SK-N-SH treated with all-trans-retinoic acid at 6 μM for 48 hours (cell line): ENCODE measurements around the gene COPS8.

Experiments
- ATAC-seq: fragments of 200-7000 bp; cut with Tn5 transposase; 3 replicates; pipeline ENCODE4 v1.9.1; 2020; ENCODE audit warnings: mild to moderate bottlenecking, moderate library complexity
- ARNTL ChIP-seq: fragments of 450-650 bp; formaldehyde crosslinking; IDR thresholded peaks from 2 replicates; pipeline ENCODE4 v1.5.0; 2020; ENCODE audit warnings: low read depth, mild to moderate bottlenecking, moderate library complexity, borderline replicate concordance
- BACH2 ChIP-seq: fragments of 250-450 bp; sonication (Bioruptor Pico); IDR thresholded peaks from 2 replicates; pipeline ENCODE4 v1.9.0; 2021; ENCODE audit warnings: mild to moderate bottlenecking, borderline replicate concordance
- CREB5 ChIP-seq: fragments of 250-450 bp; sonication (Bioruptor Pico); IDR thresholded peaks from 2 replicates; pipeline ENCODE4 v1.5.1; 2020; ENCODE audit warnings: low read depth, mild to moderate bottlenecking, moderate library complexity
- CSRNP3 ChIP-seq: fragments of 250-450 bp; sonication (Bioruptor Pico); IDR thresholded peaks from 2 replicates; pipeline ENCODE4 v1.5.1; 2021; ENCODE audit warnings: mild to moderate bottlenecking, moderate library complexity
- ESRRG ChIP-seq: fragments of 250-450 bp; sonication (Bioruptor Pico); IDR thresholded peaks from 2 replicates; pipeline ENCODE4 v1.6.1; 2021; ENCODE audit warnings: mild to moderate bottlenecking
- GLIS3 ChIP-seq: fragments of 250-450 bp; sonication (Bioruptor Pico); IDR thresholded peaks from 2 replicates; pipeline ENCODE4 v1.5.0; 2020; ENCODE audit warnings: mild to moderate bottlenecking, moderate library complexity
- PATZ1 ChIP-seq: fragments of 250-450 bp; sonication (Bioruptor Pico); IDR thresholded peaks from 2 replicates; pipeline ENCODE4 v1.8.0; 2020; ENCODE audit warnings: mild to moderate bottlenecking, moderate library complexity, borderline replicate concordance
- POU6F1 ChIP-seq: fragments of 250-450 bp; sonication (Bioruptor Pico); IDR thresholded peaks from 2 replicates; pipeline ENCODE4 v1.8.0; 2021; ENCODE audit warnings: low read depth, mild to moderate bottlenecking, moderate library complexity, borderline replicate concordance
- RARB ChIP-seq: fragments of 250-450 bp; sonication (Bioruptor Pico); IDR thresholded peaks from 2 replicates; pipeline ENCODE4 v1.8.0; 2021; ENCODE audit warnings: mild to moderate bottlenecking, moderate library complexity
- SNAI2 ChIP-seq: fragments of 250-450 bp; sonication (Bioruptor Pico); IDR thresholded peaks from 2 replicates; pipeline ENCODE4 v1.5.0; 2020; ENCODE audit warnings: mild to moderate bottlenecking, moderate library complexity
- TCF4 ChIP-seq: fragments of 250-450 bp; sonication (Bioruptor Pico); IDR thresholded peaks from 2 replicates; pipeline ENCODE4 v1.8.0; 2021; ENCODE audit warnings: mild to moderate bottlenecking, moderate library complexity, borderline replicate concordance
- TOX ChIP-seq: fragments of 250-450 bp; sonication (Bioruptor Pico); IDR thresholded peaks from 2 replicates; pipeline ENCODE4 v1.8.0; 2021; ENCODE audit warnings: mild to moderate bottlenecking, moderate library complexity, borderline replicate concordance
- TSHZ2 ChIP-seq: fragments of 250-450 bp; sonication (Bioruptor Pico); IDR thresholded peaks from 2 replicates; pipeline ENCODE4 v1.5.0; 2020; ENCODE audit warnings: mild to moderate bottlenecking, moderate library complexity
- ZC3H10 ChIP-seq: fragments of 250-450 bp; sonication (Bioruptor Pico); IDR thresholded peaks from 2 replicates; pipeline ENCODE4 v1.5.1; 2021; ENCODE audit warnings: mild to moderate bottlenecking, moderate library complexity
- ZFP3 ChIP-seq: fragments of 250-450 bp; sonication (Bioruptor Pico); IDR thresholded peaks from 2 replicates; pipeline ENCODE4 v1.5.0; 2020; ENCODE audit warnings: mild to moderate bottlenecking, moderate library complexity
- ZNF565 ChIP-seq: fragments of 450-650 bp; formaldehyde crosslinking; conservative IDR thresholded peaks from 2 replicates; pipeline ENCODE4 v1.5.0; 2020; ENCODE audit warnings: low read depth, mild to moderate bottlenecking, moderate library complexity
- ZNF70 ChIP-seq: fragments of 450-650 bp; formaldehyde crosslinking; IDR thresholded peaks from 2 replicates; pipeline ENCODE4 v1.5.0; 2020; ENCODE audit warnings: mild to moderate bottlenecking, moderate library complexity
- ZNF8 ChIP-seq: fragments of 450-650 bp; formaldehyde crosslinking; IDR thresholded peaks from 2 replicates; pipeline ENCODE4 v1.5.0; 2020; ENCODE audit warnings: mild to moderate bottlenecking, moderate library complexity

Gene COPS8

GRCh38 chr2:237057107-237057506, 28.6 kb upstream of the COPS8 start (continued):
- no peak for TF ChIP-seq PATZ1 (CRISPR knock-in tag)
- no peak for TF ChIP-seq ZNF70 (CRISPR knock-in tag)

GRCh38 chr2:237057893-237058300, 27.8 kb upstream of the COPS8 start:
- ATAC-seq, result no peak
- TF ChIP-seq ESRRG, result no peak
- no peak for TF ChIP-seq TSHZ2 (CRISPR knock-in tag)
- TF ChIP-seq GLIS3 (CRISPR knock-in tag), result no peak
- no peak for TF ChIP-seq ZNF565 (CRISPR knock-in tag)
- TF ChIP-seq RARB (CRISPR knock-in tag), result no peak
- TF ChIP-seq TCF4 (CRISPR knock-in tag), result no peak
- TF ChIP-seq SNAI2 (CRISPR knock-in tag), result no peak
- TF ChIP-seq ZNF70 (CRISPR knock-in tag), result no peak
- TF ChIP-seq ZNF8 (CRISPR knock-in tag), result no peak
- no peak for TF ChIP-seq CREB5 (CRISPR knock-in tag)

GRCh38 chr2:237058423-237058822, 27.3 kb upstream of the COPS8 start:
- no peak for ATAC-seq

More at GRCh38 chr2:237058423-237058822, 27.3 kb upstream of the COPS8 start:
- TF ChIP-seq SNAI2 (CRISPR knock-in tag) (no peak), TCF4 (CRISPR knock-in tag) (no peak), ZNF70 (CRISPR knock-in tag) (no peak), CSRNP3 (CRISPR knock-in tag) (no peak), TSHZ2 (CRISPR knock-in tag) (no peak), BACH2 (CRISPR knock-in tag) (no peak), TOX (no peak), GLIS3 (CRISPR knock-in tag) (no peak), ESRRG (no peak), ZNF8 (CRISPR knock-in tag) (no peak), PATZ1 (CRISPR knock-in tag) (no peak), ZC3H10 (CRISPR knock-in tag) (no peak), POU6F1 (CRISPR knock-in tag) (no peak), ZNF565 (CRISPR knock-in tag) (no peak), ARNTL (CRISPR knock-in tag) (no peak), ZFP3 (CRISPR knock-in tag) (no peak), RARB (CRISPR knock-in tag) (no peak)
